NCI-H2107 (cell line): Measurements from ENCODE around the gene PPA2.
"Not testable (repeated sequence)": the region's sequence is repeated elsewhere in the genome, so short reads cannot be mapped to it uniquely, and the experiment has no call there.

ENCODE experiments used
- DNase-seq: peaks from one replicate; lab custom pipeline; 2025; lab: John Stamatoyannopoulos, UW

PPA2 gene

GRCh38 chr4:105458541-105458940 is 15.3 kb downstream of the PPA2 start:
- DNase-seq = not testable (repeated sequence)

- DNase-seq = no peak
Observed at GRCh38 chr4:105458001-105458400, 15.9 kb downstream of the PPA2 start.

GRCh38 chr4:105455998-105456397 is 17.9 kb downstream of the PPA2 start:
- no peak for DNase-seq

- no peak for DNase-seq
Observed at GRCh38 chr4:105455182-105455581, 18.7 kb downstream of the PPA2 start.

GRCh38 chr4:105453550-105454205 is 20.2 kb downstream of the PPA2 start:
- DNase-seq = no peak

- no peak for DNase-seq
Observed at GRCh38 chr4:105451346-105451745, 22.5 kb downstream of the PPA2 start.

- no peak for DNase-seq
Observed at GRCh38 chr4:105440890-105441289, 33.0 kb downstream of the PPA2 start.

GRCh38 chr4:105437637-105438036 is 36.2 kb downstream of the PPA2 start:
- no peak for DNase-seq

GRCh38 chr4:105436414-105436813 is 37.4 kb downstream of the PPA2 start:
- no peak for DNase-seq

GRCh38 chr4:105434940-105435339 is 38.9 kb downstream of the PPA2 start:
- DNase-seq = no peak

- no peak for DNase-seq
Observed at GRCh38 chr4:105433421-105433820, 40.4 kb downstream of the PPA2 start.

GRCh38 chr4:105432438-105432837 is 41.4 kb downstream of the PPA2 start:
- no peak for DNase-seq

- no peak for DNase-seq
Observed at GRCh38 chr4:105430811-105431210, 43.1 kb downstream of the PPA2 start.

GRCh38 chr4:105426187-105426897 is 47.5 kb downstream of the PPA2 start:
- no peak for DNase-seq

GRCh38 chr4:105422207-105422920 is 51.5 kb downstream of the PPA2 start:
- DNase-seq = no peak

- DNase-seq = no peak
Observed at GRCh38 chr4:105417624-105418023, 56.2 kb downstream of the PPA2 start.

- DNase-seq = no peak
Observed at GRCh38 chr4:105415281-105415744, 58.5 kb downstream of the PPA2 start.

- no peak for DNase-seq
Observed at GRCh38 chr4:105414316-105414715, 59.5 kb downstream of the PPA2 start.

- DNase-seq = not testable (repeated sequence)
Observed at GRCh38 chr4:105409135-105409534, 64.7 kb downstream of the PPA2 start.

- DNase-seq = no peak
Observed at GRCh38 chr4:105400901-105401677, 72.8 kb downstream of the PPA2 start.

- DNase-seq = no peak
Observed at GRCh38 chr4:105399532-105400161, 74.2 kb downstream of the PPA2 start.

GRCh38 chr4:105392858-105393257 is 81.0 kb downstream of the PPA2 start:
- DNase-seq = no peak
